Activated CD8-positive, alpha-beta memory T cell treated with anti-CD3 and anti-CD28 coated beads, Interleukin-2, amount 50 U/mL, for 1 hour (primary cell): Measurements from ENCODE around the gene SFMBT2.

Source experiments
- DNase-seq: peaks from one replicate; pipeline ENCODE4 v3.0.0-alpha.2; 2020; ENCODE audit errors: extremely low read depth

Gene SFMBT2

DNA sequence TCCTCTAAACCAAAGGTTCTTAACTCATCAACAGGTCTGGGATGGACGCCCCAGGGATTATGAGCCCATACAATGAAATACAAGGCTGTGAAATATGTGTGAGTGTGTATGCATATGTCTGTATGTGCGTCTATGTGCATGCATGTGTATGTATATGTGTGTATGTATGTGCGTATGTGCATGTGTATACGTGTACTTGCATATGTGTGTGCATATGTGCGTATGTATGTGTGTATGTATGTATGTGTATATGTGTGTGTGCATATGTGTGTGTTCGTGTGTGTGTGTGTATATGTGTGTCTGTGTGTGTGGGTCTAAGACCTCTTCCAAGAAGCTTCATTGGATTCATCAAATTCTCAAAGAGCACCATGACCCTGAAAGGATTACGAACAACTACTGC lies 112.3 kb downstream of the SFMBT2 start:
- DNase-seq: no peak

DNA sequence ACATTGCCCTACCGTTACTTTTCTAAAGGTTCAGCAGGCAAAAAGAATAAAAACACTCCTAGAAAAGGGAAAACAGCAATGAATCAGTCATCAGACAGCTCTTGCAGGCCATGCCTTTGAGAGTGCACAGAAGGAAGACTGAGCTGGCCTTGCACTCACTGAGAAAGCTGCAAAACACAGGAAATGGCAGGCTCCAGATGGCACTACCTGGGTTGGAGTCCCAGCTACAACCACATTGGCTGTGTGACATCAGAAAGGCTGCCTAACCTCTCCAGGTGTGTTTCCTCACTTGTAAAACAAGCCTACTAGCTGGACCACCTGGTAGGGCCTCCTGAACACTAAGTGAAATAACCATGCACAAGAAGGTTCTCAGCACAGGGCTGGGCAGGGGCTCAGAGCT lies 113.7 kb downstream of the SFMBT2 start:
- no peak for DNase-seq

GRCh38 chr10:7296648-7297047 lies 114.2 kb downstream of the SFMBT2 start:
- no peak for DNase-seq

DNA sequence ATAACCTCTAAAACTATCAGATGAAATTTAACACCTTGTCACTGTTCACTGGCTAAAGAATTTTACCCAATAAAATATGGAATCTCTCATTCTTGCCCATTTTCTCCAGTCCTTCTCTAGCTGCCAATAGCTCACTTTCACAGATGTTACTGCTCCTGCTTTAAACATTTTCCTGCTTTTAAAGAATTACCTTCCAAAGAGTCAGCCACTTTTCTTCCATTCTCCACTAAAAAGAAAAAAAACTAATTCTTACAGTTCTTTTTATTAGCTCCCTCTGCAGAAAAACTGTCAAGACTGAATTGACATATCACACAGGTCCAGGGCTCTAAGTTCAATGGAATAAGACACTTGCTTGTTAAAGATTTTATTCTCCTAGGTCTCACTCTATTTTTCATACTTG lies 114.8 kb downstream of the SFMBT2 start:
- no peak for DNase-seq

- DNase-seq: no peak
Measured at GRCh38 chr10:7293378-7293920, 117.4 kb downstream of the SFMBT2 start.

DNA sequence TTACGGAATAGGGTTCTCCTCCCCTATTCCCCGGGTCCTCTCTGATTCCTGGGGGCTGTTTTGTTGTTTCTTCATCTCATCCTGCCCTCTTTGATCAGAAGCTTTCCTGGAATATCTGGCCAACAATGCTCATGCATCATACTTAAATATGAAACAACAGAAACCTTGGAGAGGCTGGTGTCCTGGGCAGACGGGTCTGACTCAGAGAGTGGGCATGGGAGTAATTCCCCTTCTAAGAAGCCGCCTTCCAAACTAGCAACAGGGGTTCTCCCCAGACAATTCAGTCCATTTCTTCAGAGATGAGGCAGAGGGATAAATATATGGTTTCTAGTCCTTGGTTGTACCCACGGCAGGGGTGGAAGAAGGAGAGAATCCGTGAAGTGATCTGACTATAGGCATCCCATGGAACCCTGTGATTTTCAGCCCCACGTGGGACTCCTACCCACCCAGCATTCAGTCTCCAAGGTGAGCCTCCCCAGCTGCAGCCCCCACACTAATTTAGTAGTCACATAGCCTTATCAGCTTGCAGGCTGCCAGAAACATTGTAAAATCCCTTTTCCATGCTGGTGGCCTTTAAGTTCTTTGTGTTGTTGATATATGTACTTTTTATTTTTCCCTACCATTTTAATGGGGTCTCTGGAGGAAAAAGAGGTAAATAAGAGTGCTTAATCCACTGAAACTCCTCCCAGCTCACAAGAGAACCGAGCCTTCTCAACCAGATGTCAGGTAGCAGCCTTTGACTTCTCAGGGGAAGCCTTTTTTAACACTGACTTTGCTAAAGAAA lies 119.2 kb downstream of the SFMBT2 start:
- no peak for DNase-seq

DNA sequence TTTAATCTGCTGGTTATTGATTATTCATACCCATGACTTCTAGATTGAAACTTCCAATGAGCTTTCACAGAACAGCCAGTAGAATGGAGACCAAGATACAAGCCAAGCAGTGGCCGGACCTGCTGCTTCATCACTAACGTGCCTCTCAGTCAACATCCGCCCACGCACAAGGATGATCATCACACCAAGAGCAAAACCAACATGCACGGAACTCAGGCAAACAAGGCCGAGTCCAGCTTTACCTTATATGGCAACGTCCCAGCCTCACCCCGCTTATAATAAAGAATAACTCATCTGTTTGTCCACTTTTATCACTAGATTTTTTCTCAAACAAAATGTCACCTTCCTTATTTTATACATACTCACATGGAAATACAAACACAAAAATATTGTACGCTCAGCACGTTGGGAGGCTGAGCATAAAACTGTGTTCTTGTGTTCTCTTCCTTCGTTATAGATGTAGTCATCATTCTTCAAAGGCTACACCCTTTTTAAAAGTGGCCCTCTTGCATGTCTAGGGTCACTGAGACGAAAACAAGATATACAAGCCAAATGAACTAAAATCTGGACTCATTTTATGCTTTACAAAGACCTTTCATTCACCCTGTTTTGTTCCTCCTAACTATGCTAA lies 122.7 kb downstream of the SFMBT2 start:
- no peak for DNase-seq

DNA sequence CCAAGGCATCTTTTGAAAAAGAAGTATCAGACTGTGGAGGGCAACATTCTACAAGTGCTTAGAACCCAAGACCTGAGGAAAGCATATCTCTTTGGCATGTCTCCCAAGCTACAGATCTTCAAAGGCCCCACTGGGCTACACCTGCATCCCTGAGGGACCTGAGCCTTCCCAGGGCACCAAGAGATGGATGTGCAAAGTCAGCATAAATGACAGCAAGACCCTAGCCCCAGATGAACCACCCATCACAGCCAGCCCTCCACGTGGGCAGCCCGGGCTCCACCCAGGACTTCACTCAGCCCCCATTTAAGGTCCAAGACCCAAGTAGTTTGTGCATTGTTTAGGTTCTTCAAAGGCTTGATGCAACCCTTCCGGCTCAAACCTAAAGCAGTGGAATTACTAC lies 123.5 kb downstream of the SFMBT2 start:
- no peak for DNase-seq

DNA sequence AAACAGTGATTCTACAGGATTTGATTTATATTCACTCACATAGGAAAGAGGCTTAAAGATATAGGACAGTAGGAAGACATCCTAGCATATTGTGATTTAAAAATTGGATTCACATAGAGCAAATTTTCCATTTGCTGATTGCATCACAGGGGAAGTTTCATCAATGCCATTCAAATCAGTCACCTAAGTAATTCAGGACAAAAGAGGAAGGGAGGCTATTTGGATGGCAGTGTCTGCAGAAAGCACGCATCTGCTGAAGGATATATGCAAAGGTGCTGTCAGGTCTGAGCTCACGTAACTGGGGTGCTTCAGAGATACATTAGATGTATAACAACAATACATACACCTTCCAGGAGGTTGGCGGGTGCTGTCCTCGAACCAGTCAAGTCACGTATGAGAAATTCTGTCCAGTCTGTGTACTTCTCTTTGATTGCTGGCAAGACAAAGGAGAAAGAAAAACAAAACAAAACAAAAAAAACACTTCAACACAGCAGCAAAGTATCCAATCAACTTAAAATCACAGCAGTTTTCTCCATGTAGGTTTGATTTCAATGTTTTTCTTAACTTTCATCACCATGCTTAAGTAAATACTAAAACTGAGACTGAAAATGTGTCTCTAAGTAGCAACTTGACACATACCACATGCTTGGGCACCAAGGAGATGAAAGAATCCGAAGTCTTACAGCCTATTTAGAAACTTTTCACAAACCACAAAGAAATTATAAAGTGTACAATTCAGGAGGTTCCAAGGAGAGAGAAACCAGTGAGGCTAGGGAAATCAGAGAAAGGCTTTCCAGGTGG lies 125.1 kb downstream of the SFMBT2 start:
- DNase-seq: no peak

- DNase-seq: no peak
Measured at GRCh38 chr10:7283246-7283645, 127.6 kb downstream of the SFMBT2 start.

GRCh38 chr10:7282457-7282856 lies 128.4 kb downstream of the SFMBT2 start:
- DNase-seq: no peak

GRCh38 chr10:7281429-7281828 lies 129.4 kb downstream of the SFMBT2 start:
- no peak for DNase-seq

- no peak for DNase-seq
Measured at GRCh38 chr10:7279303-7279702, 131.5 kb downstream of the SFMBT2 start.

DNA sequence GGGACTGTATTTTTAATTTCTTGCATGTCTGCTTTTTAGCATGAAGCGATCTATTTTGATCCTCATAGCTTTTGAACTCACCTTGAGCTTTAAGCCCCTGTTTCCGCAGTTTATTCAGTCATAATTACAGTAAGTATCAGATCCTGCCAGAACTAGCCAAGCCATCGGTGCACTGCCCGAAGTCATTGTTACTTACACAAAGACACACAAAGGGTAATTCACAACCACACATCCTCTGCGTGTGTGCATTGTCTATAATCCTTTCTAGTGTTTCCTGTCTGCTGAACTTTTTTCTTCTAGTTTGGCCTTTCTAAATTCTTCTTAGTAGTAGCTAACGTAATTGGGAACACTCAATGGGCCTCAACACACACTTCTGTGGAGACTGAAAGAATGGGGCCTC lies 133.0 kb downstream of the SFMBT2 start:
- no peak for DNase-seq

DNA sequence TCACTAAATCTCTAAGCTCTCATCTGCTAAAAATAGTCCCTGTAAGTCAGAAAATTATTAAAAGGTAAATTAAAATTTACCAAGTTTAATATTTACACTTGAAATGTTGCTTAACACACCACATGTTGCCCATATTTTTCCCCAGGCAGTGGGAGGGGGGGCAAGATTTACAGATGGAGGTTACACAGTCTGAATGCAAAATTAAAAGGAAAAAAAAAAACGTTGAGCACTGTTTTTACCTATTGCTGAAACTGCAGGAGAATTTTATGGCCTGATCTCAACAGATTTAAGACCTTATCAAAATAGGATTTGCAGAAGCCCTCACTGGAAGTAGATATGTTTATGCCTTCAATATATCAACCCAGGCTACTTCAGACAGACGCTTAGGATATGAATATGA lies 133.4 kb downstream of the SFMBT2 start:
- DNase-seq: no peak

- no peak for DNase-seq
Measured at GRCh38 chr10:7275761-7276440, 134.9 kb downstream of the SFMBT2 start.

DNA sequence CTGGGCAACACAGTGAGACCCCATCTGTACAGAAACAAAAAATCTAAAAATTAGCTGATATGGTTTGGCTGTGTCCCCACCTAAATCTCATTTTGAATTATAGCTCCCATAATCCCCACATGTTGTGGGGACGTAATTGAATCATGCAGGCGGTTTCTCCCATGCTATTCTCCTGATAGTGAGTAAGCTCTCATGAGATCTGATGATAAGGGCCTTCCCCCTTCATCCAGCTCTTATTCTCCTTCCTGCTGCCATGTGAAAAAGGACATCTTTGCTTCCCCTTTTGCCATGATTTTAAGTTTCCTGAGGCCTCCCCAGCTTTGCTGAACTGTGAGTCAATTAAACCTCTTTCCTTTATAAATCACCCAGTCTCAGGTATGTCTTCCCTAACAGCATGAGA lies 136.5 kb downstream of the SFMBT2 start:
- DNase-seq: no peak

GRCh38 chr10:7272008-7272407 lies 138.8 kb downstream of the SFMBT2 start:
- DNase-seq: no peak

DNA sequence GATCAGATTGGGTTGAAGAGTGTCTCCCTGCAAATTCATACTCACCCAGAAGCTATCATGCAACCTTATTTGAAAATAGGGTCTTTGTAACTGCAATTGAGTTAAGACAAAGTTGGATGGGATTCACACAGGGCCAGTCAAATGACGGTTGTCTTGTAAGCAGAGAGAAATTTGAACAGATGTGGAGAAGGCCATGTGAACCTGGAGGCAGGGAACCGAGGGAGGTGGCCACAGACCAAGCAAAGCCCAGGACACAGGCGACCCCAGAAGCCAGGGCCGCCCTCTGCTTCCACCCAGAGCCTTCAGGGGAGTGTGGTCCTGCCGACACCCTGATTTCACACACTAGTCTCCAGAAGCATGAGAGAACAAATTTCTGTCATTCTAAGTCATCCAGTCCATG lies 140.8 kb downstream of the SFMBT2 start:
- DNase-seq: no peak

GRCh38 chr10:7267142-7267541 lies 143.7 kb downstream of the SFMBT2 start:
- no peak for DNase-seq

- no peak for DNase-seq
Measured at GRCh38 chr10:7265396-7266123, 145.3 kb downstream of the SFMBT2 start.
